Gastroesophageal sphincter (tissue), 3 donors: ENCODE results near the gene CDC7.

Source experiments
- EP300 ChIP-seq: sonication (generic); formaldehyde crosslinking; IDR thresholded peaks from one replicate; pipeline ENCODE4 v1.6.1; 2017; ENCODE audit warnings: antibody characterized with exemption, mild to moderate bottlenecking
- POLR2A ChIP-seq, 2 donors: fragments of 450-650 bp; IDR thresholded peaks; one replicate each; pipeline ENCODE4 v1.6.1; 2017; ENCODE audit warnings: antibody characterized with exemption in 2 of 2, mild to moderate bottlenecking in 2 of 2, moderate library complexity in 1 of 2
- TF ChIP-seq, protein P1 (sequence below), 4 experiments: fragments of 200-600 bp in 2 of 4; fragments of 450-650 bp in 2 of 4; sonication (generic) in 1 of 4; IDR thresholded peaks; one replicate each; pipeline ENCODE4 v1.5.1; 2017 to 2019; ENCODE audit warnings: antibody characterized with exemption in 4 of 4, mild to moderate bottlenecking in 2 of 4, moderate library complexity in 2 of 4

DNA sequence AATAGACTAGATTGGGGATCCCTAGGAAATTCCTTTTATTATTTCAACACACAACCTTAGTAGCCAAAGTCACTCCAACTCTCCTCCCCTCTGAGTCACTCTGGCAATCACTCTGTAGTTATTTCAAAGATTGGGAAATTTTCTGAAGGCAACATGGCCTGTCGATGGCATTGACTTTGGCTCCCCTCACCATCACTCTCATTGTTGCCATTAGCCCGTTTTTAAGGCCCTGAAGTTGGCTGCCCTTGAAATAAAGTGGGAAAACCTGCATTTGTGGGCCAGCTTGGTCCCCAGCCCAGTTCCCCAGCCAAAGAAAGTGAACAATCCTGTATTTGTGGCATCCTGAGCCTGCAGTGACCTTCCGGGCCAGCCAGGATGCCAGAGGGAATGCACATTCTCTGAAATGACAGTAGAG, 52.5 kb downstream of the CDC7 start:
- TF ChIP-seq, protein P1, sequence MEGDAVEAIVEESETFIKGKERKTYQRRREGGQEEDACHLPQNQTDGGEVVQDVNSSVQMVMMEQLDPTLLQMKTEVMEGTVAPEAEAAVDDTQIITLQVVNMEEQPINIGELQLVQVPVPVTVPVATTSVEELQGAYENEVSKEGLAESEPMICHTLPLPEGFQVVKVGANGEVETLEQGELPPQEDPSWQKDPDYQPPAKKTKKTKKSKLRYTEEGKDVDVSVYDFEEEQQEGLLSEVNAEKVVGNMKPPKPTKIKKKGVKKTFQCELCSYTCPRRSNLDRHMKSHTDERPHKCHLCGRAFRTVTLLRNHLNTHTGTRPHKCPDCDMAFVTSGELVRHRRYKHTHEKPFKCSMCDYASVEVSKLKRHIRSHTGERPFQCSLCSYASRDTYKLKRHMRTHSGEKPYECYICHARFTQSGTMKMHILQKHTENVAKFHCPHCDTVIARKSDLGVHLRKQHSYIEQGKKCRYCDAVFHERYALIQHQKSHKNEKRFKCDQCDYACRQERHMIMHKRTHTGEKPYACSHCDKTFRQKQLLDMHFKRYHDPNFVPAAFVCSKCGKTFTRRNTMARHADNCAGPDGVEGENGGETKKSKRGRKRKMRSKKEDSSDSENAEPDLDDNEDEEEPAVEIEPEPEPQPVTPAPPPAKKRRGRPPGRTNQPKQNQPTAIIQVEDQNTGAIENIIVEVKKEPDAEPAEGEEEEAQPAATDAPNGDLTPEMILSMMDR (IDR thresholded peaks at IDR 0.05): no peak
- TF ChIP-seq POLR2A (IDR thresholded peaks at IDR 0.05) (no peak), EP300 (no peak)
